SK-N-SH (cell line): ENCODE data around the gene ATP8B3. TPM values are rescaled to one million over a fixed set of nuclear protein-coding genes. Genes with fewer than 3 reads are reported as not detected.

Experiments used
- CTCF ChIA-PET: fragments of 300-600, 350-600 bp; formaldehyde crosslinking; extraction: SDS; loops from one replicate; lab custom pipeline; 2021; lab: Yijun Ruan, JAX
- POLR2A ChIA-PET: fragments of 350-600 bp; sonication (Branson Sonifier 250); formaldehyde crosslinking; extraction: SDS; loops from one replicate; lab custom pipeline; 2020; ENCODE audit warnings: antibody characterized with exemption, inconsistent platforms; lab: Yijun Ruan, JAX
- DNase-seq: peaks from one replicate; pipeline ENCODE4 v3.0.0; 2012
- H2AFZ ChIP-seq: fragments of 200-600 bp; sonication (generic); 2 replicates; pipeline ENCODE4 v1.8.1; 2016; ENCODE audit warnings: antibody characterized with exemption, mild to moderate bottlenecking, low read depth
- H3F3A ChIP-seq: fragments of 200-600 bp; sonication (generic); replicated peaks from 2 replicates; pipeline ENCODE3; 2016; ENCODE audit warnings: antibody characterized with exemption, mild to moderate bottlenecking; ENCODE audit not compliant: insufficient read depth
- H3K27ac ChIP-seq, 2 experiments: fragments of 200-500 bp in 1 of 2; fragments of 200-600 bp in 1 of 2; sonication (Bioruptor generic) in 1 of 2; sonication (generic), shearing (Covaris generic) in 1 of 2; 2 replicates each; pipeline versions ENCODE4 v1.5.1 to v1.6.1; 2014 to 2016; ENCODE audit warnings: low read depth in 2 of 2, inconsistent platforms in 1 of 2, low read length in 1 of 2, mild to moderate bottlenecking in 1 of 2, mixed read lengths in 1 of 2
- H3K27me3 ChIP-seq: fragments of 200-600 bp; sonication (generic), shearing (Covaris generic); 2 replicates; pipeline ENCODE4 v1.6.1; 2016; ENCODE audit warnings: mixed run types; ENCODE audit not compliant: insufficient read depth
- H3K36me3 ChIP-seq, 2 experiments: fragments of 200-500 bp in 1 of 2; fragments of 200-600 bp in 1 of 2; sonication (Bioruptor generic) in 1 of 2; sonication (generic) in 1 of 2; replicated peaks in 1 of 2; 2 replicates each; pipeline versions ENCODE3 to v1.5.1; 2014 to 2016; ENCODE audit warnings: low read length in 1 of 2, mild to moderate bottlenecking in 1 of 2; ENCODE audit not compliant: insufficient read depth in 2 of 2, control insufficient read depth in 1 of 2
- H3K4me1 ChIP-seq, 2 experiments: fragments of 200-500 bp in 1 of 2; fragments of 200-600 bp in 1 of 2; sonication (Bioruptor generic) in 1 of 2; sonication (generic), shearing (Covaris generic) in 1 of 2; 2 replicates each; pipeline versions ENCODE4 v1.5.1 to v1.6.1; 2014 to 2016; ENCODE audit warnings: low read depth in 1 of 2, low read length in 1 of 2, mixed run types in 1 of 2; ENCODE audit not compliant: insufficient read depth in 2 of 2, control insufficient read depth in 1 of 2
- H3K4me2 ChIP-seq: fragments of 200-600 bp; sonication (generic), shearing (Covaris generic); 2 replicates; pipeline ENCODE4 v1.6.1; 2017; ENCODE audit warnings: mixed run types
- H3K4me3 ChIP-seq, 2 experiments: fragments of 200-500 bp in 1 of 2; fragments of 200-600 bp in 1 of 2; sonication (Bioruptor generic) in 1 of 2; sonication (generic), shearing (Covaris generic) in 1 of 2; 2 replicates each; pipeline versions ENCODE4 v1.5.1 to v1.8.1; 2014 to 2016; ENCODE audit warnings: low read depth in 2 of 2, inconsistent platforms in 1 of 2, low read length in 1 of 2, mild to moderate bottlenecking in 1 of 2, mixed read lengths in 1 of 2, moderate library complexity in 1 of 2
- H3K79me2 ChIP-seq: fragments of 200-600 bp; sonication (generic); 2 replicates; pipeline ENCODE4 v1.8.1; 2017; ENCODE audit warnings: mild to moderate bottlenecking; ENCODE audit not compliant: insufficient read depth
- H3K9ac ChIP-seq: fragments of 200-600 bp; sonication (generic); 2 replicates; pipeline ENCODE4 v1.6.1; 2017; ENCODE audit warnings: mixed run types
- H3K9me2 ChIP-seq: fragments of 200-600 bp; sonication (generic); 2 replicates; pipeline ENCODE4 v1.6.1; 2017; ENCODE audit warnings: mixed run types
- H3K9me3 ChIP-seq: fragments of 200-600 bp; sonication (generic); 2 replicates; pipeline ENCODE4 v1.6.1; 2017; ENCODE audit warnings: mixed run types, mild to moderate bottlenecking, moderate library complexity
- H4K20me1 ChIP-seq: fragments of 200-600 bp; sonication (generic); 2 replicates; pipeline ENCODE4 v1.6.1; 2017; ENCODE audit warnings: mild to moderate bottlenecking, mixed run types; ENCODE audit not compliant: insufficient read depth
- CHD2 ChIP-seq: fragments of 150-350 bp; IDR thresholded peaks from 2 replicates; pipeline ENCODE4 v1.6.1; 2018; ENCODE audit warnings: low read length; ENCODE audit not compliant: partially characterized antibody
- GATA2 ChIP-seq: sonication (generic); formaldehyde crosslinking; IDR thresholded peaks from 2 replicates; pipeline ENCODE4 v1.5.0; 2020; ENCODE audit warnings: mild to moderate bottlenecking, missing genetic modification reagents
- MEF2A ChIP-seq: IDR thresholded peaks from 2 replicates; pipeline ENCODE4 v1.4.0; 2012; ENCODE audit warnings: low read depth, borderline replicate concordance
- NFIC ChIP-seq: IDR thresholded peaks from 2 replicates; pipeline ENCODE4 v1.4.0; 2012; ENCODE audit warnings: borderline replicate concordance
- NRF1 ChIP-seq: IDR thresholded peaks from 2 replicates; pipeline ENCODE4 v1.6.1; 2012; ENCODE audit warnings: low read depth, mild to moderate bottlenecking, low read length
- POLR2AphosphoS5 ChIP-seq: IDR thresholded peaks from 2 replicates; pipeline ENCODE4 v1.6.1; 2012; ENCODE audit warnings: low read depth, low read length
- RCOR1 ChIP-seq: fragments of 150-350 bp; IDR thresholded peaks from 2 replicates; pipeline ENCODE4 v1.6.1; 2017; ENCODE audit warnings: antibody characterized with exemption, low read length
- RFX5 ChIP-seq: IDR thresholded peaks from 2 replicates; pipeline ENCODE4 v1.6.1; 2012; ENCODE audit warnings: mild to moderate bottlenecking, improper control_type of control experiment, low read length
- RXRA ChIP-seq: IDR thresholded peaks from 2 replicates; pipeline ENCODE4 v1.4.0; 2012; ENCODE audit warnings: low read depth, mild to moderate bottlenecking, borderline replicate concordance
- TAF1 ChIP-seq: IDR thresholded peaks from 2 replicates; pipeline ENCODE4 v1.6.1; 2012; ENCODE audit warnings: low read depth, mild to moderate bottlenecking, low read length, moderate library complexity, borderline replicate concordance
- TCF12 ChIP-seq: IDR thresholded peaks from 2 replicates; pipeline ENCODE4 v1.4.0; 2012
- TEAD4 ChIP-seq: IDR thresholded peaks from 2 replicates; pipeline ENCODE4 v1.4.0; 2012; ENCODE audit warnings: mild to moderate bottlenecking, borderline replicate concordance; ENCODE audit not compliant: insufficient read depth
- WGBS: methylation state at CpG from one replicate; pipeline ENCODE4 v1.1.6; 2017; ENCODE audit warnings: low lambda C conversion rate; 5-methylcytosine and 5-hydroxymethylcytosine counted together
- polyA plus RNA-seq, 3 experiments: library from polyadenylated mRNA; depleted of rRNA; stranded (reverse); fragments of >200 nt; gene quantifications; 2 replicates each; pipeline ENCODE4 v1.2.3, GENCODE V29; 2012
- TF ChIP-seq, protein P1 (sequence below): fragments of 150-350 bp; IDR thresholded peaks from 2 replicates; pipeline ENCODE4 v1.6.1; 2017; ENCODE audit warnings: antibody characterized with exemption, low read length, low read depth, borderline replicate concordance
- TF ChIP-seq, protein P2 (sequence below): IDR thresholded peaks from 2 replicates; pipeline ENCODE4 v1.4.0; 2012; ENCODE audit warnings: low read depth, borderline replicate concordance
- TF ChIP-seq, protein P3 (sequence below): IDR thresholded peaks from 2 replicates; pipeline ENCODE4 v1.6.1; 2012; ENCODE audit warnings: mild to moderate bottlenecking, low read depth, low read length, moderate library complexity
- TF ChIP-seq, protein P4 (sequence below): fragments of 200-600 bp; sonication (generic); IDR thresholded peaks from 2 replicates; pipeline ENCODE4 v1.6.1; 2017; ENCODE audit warnings: antibody characterized with exemption, mild to moderate bottlenecking, moderate library complexity
- TF ChIP-seq, protein P5 (sequence below): IDR thresholded peaks from 2 replicates; pipeline ENCODE4 v1.4.0; 2012; ENCODE audit warnings: low read depth
- TF ChIP-seq, protein P6 (sequence below): IDR thresholded peaks from 2 replicates; pipeline ENCODE4; 2012

The ATP8B3 gene
- polyA plus RNA-seq, 1 of the 3 experiments (the other 2 are of a cell fraction) = 8.0 TPM

DNA sequence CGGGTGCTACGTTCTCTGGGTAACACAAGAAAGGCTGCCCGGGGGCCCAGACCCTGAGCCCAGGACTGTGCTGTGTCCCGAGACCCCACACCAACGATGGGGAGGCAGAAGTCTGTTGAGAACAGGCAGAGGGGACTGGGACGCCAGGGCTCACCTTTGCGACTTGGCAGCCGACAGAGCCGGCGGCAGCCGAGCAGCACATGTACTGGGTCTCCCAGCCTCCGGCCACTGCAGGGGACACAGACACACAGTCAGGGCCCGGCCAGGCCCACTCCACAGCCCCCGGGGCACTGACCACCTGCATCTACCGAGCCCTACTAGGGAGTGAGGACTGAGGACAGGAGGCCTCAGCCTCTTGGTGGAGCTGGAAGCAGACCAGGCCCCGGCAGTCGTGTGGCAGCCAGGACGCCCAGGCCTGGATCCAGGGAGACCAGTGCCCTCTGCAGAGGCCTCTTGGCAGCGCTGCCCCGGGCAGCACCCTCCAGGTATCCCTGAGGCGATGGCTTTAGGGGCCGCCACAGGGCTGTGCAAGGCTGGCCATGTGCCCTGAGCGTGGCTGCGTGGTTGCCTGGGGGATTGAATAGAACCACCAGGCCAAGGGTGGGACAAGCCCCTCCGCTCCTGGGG lies 5.6 kb upstream of the ATP8B3 start (continued):
- TF ChIP-seq, protein P1, sequence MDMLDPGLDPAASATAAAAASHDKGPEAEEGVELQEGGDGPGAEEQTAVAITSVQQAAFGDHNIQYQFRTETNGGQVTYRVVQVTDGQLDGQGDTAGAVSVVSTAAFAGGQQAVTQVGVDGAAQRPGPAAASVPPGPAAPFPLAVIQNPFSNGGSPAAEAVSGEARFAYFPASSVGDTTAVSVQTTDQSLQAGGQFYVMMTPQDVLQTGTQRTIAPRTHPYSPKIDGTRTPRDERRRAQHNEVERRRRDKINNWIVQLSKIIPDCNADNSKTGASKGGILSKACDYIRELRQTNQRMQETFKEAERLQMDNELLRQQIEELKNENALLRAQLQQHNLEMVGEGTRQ = no peak
- TF ChIP-seq TEAD4 = no peak
- TF ChIP-seq MEF2A = no peak
- TF ChIP-seq NRF1 = no peak
- no peak for TF ChIP-seq POLR2AphosphoS5
- TF ChIP-seq, protein P2, sequence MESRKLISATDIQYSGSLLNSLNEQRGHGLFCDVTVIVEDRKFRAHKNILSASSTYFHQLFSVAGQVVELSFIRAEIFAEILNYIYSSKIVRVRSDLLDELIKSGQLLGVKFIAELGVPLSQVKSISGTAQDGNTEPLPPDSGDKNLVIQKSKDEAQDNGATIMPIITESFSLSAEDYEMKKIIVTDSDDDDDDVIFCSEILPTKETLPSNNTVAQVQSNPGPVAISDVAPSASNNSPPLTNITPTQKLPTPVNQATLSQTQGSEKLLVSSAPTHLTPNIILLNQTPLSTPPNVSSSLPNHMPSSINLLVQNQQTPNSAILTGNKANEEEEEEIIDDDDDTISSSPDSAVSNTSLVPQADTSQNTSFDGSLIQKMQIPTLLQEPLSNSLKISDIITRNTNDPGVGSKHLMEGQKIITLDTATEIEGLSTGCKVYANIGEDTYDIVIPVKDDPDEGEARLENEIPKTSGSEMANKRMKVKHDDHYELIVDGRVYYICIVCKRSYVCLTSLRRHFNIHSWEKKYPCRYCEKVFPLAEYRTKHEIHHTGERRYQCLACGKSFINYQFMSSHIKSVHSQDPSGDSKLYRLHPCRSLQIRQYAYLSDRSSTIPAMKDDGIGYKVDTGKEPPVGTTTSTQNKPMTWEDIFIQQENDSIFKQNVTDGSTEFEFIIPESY = no peak
- TF ChIP-seq GATA2 (CRISPR knock-in tag) = no peak
- TF ChIP-seq, all 33 proteins: peak for 0

DNA sequence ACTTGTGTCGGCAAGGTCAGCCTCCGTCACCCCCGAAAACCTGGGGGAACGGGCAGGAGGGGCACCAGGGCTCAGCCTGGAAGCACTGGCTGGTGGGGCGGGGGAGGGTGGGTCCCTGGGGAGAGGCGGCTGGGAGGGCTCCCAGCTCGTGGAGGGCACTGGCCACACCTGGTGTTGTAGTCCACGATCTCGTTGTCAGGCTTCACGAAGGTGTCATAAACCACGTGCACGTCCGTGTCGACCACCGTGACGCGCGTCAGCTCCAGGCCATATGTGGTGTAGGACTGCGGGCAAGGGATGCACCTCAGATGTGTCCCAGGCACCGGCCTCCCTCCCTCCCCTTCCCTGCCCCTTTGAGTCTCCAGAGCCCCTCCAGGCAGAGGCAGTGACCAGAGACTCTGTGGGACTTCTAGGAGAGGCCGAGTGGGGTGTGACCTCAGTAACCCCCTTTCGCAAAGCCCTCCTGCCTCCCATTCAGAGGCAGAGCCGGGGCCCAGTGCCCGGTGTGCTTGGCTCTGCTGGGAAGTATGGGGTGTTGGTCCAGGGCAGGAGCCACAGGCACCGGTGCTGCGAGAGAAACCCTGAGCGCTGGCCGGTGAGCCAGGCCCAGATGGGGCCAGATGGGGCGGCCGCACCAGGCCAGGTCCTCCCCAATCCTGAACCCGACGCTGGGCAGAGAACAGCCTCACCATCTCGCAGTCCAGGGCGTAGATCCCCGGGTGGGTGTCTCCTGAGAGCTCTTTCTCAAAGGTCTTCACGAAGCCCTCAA lies 4.6 kb upstream of the ATP8B3 start:
- Histone ChIP-seq H3K36me3 (peaks cover 3 to 47% of the 10 kb centered on the region in 2 experiments), H3F3A (peaks cover 4% of the 10 kb centered on the region), H2AFZ (no peak overlapping the region), H3K4me1 (peaks cover 0 to 10% of the 10 kb centered on the region in 2 experiments; a peak in 1 of 4 replicates), H3K27me3 (no peaks in the 10 kb centered on the region), H3K9ac (no peak overlapping the region), H3K9me3 (no peaks in the 10 kb centered on the region), H3K79me2 (no peaks in the 10 kb centered on the region), H3K9me2 (no peaks in the 10 kb centered on the region), H3K27ac (no peak overlapping the region), H4K20me1 (no peaks in the 10 kb centered on the region), H3K4me3 (no peak overlapping the region), H3K4me2 (no peak overlapping the region)
- no peak for DNase-seq
- TF ChIP-seq, protein P3, sequence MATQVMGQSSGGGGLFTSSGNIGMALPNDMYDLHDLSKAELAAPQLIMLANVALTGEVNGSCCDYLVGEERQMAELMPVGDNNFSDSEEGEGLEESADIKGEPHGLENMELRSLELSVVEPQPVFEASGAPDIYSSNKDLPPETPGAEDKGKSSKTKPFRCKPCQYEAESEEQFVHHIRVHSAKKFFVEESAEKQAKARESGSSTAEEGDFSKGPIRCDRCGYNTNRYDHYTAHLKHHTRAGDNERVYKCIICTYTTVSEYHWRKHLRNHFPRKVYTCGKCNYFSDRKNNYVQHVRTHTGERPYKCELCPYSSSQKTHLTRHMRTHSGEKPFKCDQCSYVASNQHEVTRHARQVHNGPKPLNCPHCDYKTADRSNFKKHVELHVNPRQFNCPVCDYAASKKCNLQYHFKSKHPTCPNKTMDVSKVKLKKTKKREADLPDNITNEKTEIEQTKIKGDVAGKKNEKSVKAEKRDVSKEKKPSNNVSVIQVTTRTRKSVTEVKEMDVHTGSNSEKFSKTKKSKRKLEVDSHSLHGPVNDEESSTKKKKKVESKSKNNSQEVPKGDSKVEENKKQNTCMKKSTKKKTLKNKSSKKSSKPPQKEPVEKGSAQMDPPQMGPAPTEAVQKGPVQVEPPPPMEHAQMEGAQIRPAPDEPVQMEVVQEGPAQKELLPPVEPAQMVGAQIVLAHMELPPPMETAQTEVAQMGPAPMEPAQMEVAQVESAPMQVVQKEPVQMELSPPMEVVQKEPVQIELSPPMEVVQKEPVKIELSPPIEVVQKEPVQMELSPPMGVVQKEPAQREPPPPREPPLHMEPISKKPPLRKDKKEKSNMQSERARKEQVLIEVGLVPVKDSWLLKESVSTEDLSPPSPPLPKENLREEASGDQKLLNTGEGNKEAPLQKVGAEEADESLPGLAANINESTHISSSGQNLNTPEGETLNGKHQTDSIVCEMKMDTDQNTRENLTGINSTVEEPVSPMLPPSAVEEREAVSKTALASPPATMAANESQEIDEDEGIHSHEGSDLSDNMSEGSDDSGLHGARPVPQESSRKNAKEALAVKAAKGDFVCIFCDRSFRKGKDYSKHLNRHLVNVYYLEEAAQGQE = no peak
- TF ChIP-seq RFX5 (no peak), CHD2 (no peak), RXRA (no peak), RCOR1 (no peak), NFIC (no peak), TEAD4 (no peak), NRF1 (no peak), TAF1 (no peak), TCF12 (no peak), POLR2AphosphoS5 (no peak)
- TF ChIP-seq, protein P4, sequence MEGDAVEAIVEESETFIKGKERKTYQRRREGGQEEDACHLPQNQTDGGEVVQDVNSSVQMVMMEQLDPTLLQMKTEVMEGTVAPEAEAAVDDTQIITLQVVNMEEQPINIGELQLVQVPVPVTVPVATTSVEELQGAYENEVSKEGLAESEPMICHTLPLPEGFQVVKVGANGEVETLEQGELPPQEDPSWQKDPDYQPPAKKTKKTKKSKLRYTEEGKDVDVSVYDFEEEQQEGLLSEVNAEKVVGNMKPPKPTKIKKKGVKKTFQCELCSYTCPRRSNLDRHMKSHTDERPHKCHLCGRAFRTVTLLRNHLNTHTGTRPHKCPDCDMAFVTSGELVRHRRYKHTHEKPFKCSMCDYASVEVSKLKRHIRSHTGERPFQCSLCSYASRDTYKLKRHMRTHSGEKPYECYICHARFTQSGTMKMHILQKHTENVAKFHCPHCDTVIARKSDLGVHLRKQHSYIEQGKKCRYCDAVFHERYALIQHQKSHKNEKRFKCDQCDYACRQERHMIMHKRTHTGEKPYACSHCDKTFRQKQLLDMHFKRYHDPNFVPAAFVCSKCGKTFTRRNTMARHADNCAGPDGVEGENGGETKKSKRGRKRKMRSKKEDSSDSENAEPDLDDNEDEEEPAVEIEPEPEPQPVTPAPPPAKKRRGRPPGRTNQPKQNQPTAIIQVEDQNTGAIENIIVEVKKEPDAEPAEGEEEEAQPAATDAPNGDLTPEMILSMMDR = no peak
- TF ChIP-seq, protein P5, sequence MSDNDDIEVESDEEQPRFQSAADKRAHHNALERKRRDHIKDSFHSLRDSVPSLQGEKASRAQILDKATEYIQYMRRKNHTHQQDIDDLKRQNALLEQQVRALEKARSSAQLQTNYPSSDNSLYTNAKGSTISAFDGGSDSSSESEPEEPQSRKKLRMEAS = no peak
- TF ChIP-seq, protein P6, sequence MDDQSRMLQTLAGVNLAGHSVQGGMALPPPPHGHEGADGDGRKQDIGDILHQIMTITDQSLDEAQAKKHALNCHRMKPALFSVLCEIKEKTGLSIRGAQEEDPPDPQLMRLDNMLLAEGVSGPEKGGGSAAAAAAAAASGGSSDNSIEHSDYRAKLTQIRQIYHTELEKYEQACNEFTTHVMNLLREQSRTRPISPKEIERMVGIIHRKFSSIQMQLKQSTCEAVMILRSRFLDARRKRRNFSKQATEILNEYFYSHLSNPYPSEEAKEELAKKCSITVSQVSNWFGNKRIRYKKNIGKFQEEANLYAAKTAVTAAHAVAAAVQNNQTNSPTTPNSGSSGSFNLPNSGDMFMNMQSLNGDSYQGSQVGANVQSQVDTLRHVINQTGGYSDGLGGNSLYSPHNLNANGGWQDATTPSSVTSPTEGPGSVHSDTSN = no peak
- WGBS = 93% methylated on average over 17 of the region's 36 CpGs
- CTCF ChIA-PET = interaction anchor here (0.8 to 1.9 kb wide), 3 partner anchors 9 to 14 kb away, joined by 4 to 11 read pairs (median 6); no protein-coding TSS in a partner anchor
- POLR2A ChIA-PET = no interaction called here
